ENCODE measurements around the gene DDX3X.

DNA sequence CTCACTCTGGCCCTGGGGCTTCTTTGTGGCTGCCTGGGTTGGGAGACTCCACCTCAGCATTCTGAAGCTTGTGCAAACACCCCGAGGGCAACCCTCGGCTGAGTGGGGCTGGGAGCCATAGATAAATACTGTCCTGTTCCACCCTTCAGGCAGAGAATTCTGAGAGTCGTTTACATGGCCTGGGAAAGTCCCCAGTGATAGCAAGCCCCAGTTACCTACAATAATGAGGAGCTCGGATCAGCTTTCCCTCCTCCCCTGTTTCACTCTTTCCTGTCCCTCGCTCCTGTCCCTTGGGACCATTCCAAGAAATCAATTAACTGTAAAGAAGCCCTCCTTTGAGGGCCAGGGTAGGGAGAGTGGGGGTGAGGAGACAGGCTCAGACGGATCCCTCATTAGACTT lies 31.6 kb upstream of the DDX3X start:
- TF ChIP-seq, protein P1, sequence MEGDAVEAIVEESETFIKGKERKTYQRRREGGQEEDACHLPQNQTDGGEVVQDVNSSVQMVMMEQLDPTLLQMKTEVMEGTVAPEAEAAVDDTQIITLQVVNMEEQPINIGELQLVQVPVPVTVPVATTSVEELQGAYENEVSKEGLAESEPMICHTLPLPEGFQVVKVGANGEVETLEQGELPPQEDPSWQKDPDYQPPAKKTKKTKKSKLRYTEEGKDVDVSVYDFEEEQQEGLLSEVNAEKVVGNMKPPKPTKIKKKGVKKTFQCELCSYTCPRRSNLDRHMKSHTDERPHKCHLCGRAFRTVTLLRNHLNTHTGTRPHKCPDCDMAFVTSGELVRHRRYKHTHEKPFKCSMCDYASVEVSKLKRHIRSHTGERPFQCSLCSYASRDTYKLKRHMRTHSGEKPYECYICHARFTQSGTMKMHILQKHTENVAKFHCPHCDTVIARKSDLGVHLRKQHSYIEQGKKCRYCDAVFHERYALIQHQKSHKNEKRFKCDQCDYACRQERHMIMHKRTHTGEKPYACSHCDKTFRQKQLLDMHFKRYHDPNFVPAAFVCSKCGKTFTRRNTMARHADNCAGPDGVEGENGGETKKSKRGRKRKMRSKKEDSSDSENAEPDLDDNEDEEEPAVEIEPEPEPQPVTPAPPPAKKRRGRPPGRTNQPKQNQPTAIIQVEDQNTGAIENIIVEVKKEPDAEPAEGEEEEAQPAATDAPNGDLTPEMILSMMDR (IDR thresholded peaks at IDR 0.05; ENCODE audit: insufficient read depth, low read length) = no peak
- TF ChIP-seq, protein P2, sequence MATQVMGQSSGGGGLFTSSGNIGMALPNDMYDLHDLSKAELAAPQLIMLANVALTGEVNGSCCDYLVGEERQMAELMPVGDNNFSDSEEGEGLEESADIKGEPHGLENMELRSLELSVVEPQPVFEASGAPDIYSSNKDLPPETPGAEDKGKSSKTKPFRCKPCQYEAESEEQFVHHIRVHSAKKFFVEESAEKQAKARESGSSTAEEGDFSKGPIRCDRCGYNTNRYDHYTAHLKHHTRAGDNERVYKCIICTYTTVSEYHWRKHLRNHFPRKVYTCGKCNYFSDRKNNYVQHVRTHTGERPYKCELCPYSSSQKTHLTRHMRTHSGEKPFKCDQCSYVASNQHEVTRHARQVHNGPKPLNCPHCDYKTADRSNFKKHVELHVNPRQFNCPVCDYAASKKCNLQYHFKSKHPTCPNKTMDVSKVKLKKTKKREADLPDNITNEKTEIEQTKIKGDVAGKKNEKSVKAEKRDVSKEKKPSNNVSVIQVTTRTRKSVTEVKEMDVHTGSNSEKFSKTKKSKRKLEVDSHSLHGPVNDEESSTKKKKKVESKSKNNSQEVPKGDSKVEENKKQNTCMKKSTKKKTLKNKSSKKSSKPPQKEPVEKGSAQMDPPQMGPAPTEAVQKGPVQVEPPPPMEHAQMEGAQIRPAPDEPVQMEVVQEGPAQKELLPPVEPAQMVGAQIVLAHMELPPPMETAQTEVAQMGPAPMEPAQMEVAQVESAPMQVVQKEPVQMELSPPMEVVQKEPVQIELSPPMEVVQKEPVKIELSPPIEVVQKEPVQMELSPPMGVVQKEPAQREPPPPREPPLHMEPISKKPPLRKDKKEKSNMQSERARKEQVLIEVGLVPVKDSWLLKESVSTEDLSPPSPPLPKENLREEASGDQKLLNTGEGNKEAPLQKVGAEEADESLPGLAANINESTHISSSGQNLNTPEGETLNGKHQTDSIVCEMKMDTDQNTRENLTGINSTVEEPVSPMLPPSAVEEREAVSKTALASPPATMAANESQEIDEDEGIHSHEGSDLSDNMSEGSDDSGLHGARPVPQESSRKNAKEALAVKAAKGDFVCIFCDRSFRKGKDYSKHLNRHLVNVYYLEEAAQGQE (IDR thresholded peaks at IDR 0.05; ENCODE audit: insufficient replicate concordance, low read depth) = no peak
- TF ChIP-seq GABPA (IDR thresholded peaks at IDR 0.05; ENCODE audit: low read depth) = no peak

All from HL-60 (cell line).